EL (cell line): ENCODE measurements around the gene B3GALT5.
A peak's percentile ranks its signal among the peaks of the same experiment; 100 is the strongest.

Source experiments
- DNase-seq: peaks from one replicate; pipeline ENCODE4 v3.0.0-alpha.2; 2016

The B3GALT5 gene

DNA sequence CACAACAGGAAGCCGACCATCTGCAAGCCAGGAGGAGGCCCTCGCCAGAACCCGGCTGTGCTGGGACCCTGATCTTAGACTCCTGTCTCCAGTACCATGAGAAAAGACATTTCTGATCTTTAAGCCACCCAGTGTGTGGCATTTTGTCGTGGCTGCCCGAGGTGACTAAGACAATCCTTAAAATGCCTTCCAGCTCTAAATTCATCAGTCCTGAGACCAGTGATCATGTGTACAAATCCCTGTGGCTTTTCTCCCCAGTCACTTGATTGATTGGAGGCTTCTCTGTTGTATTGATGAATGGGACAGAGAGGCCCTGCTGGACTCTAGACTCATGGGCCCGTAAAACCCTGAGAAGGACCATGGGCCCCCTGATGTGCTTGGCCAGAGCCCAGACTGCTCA, 36.1 kb downstream of the B3GALT5 start:
- DNase-seq, result no peak

DNA sequence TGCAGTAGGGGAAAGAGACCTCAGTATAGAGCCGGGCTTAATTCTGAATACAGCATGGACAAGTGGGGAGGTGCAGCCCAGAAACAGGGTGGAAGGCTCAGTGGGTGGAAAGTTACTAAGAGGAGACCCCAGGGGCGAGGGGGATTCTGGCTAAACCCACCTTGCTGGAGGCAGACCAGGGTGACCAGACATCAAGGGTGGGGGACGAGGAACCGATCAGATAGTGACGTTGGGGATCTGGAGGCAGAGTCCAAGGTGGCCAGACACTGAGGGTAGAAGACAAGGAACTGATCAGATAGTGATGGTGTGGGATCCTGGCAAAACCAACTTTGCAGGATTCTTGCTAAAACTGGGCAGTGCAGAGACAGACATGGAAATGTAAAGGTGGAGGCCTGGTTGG, 36.8 kb downstream of the B3GALT5 start:
- no peak for DNase-seq

DNA sequence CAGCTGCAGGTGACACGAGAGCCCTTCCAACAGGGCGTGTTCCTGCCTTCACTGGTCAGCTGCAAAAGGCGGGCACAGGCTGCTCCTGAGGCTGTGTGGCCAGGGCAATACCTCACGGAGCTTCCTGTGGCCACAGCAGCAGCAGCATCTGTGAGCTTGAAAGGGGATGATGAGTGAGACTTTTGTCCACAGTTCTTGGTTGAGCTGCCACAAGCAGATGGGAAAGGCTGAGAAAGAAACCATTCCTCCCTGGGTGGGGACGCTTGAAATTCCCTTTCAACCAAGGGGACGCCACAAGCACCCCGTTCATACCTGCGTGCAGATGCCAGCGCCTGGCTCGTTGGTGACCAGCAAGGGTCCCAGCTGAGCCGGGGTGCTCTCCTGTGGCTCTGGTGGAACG, 37.6 kb downstream of the B3GALT5 start:
- DNase-seq, result no peak

DNA sequence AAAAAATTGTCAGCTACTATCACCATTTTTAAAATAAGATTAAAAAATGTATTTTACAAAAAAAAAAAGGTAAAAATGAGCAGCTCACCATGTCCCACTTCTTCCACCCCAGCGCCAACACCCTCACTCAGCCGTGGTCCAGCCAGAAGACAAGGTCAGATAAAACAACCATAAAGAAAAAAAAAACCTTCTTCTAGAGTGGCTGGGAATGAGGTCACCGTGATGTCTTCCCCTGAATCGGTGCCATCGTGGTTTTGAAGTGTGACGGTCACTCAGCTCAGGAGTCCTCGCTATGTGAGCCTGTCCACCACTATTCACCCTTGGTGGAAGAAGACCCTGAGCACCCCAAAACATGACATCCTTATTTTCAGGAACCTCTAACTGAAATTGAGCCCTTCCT, 38.1 kb downstream of the B3GALT5 start:
- no peak for DNase-seq

- no peak for DNase-seq
Observed at GRCh38 chr21:39651206-39651605, 38.5 kb downstream of the B3GALT5 start.

- DNase-seq, result no peak
Observed at GRCh38 chr21:39654951-39655350, 42.2 kb downstream of the B3GALT5 start.

DNA sequence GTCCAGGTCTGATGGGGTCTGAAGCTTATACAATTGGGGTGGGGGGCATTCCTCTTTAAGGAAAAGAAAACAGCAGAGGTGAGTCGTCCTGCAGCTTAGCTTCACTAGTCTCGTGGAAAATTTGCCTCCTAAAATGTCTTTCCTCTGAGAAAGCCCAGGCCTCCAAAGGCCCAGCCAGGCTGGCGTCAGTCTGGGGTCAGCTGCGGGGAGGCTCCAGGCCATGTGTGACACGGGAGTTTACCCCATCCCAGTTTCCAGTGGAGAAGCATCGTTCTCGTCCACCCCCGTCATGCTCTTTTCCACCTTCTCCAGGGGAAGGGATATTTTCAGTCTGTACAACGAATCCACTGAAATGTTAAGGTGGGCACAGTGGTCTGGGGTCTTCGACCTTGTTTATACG, 42.8 kb downstream of the B3GALT5 start:
- DNase-seq, result no peak

- DNase-seq, result no peak
Observed at GRCh38 chr21:39656209-39656608, 43.5 kb downstream of the B3GALT5 start.

DNA sequence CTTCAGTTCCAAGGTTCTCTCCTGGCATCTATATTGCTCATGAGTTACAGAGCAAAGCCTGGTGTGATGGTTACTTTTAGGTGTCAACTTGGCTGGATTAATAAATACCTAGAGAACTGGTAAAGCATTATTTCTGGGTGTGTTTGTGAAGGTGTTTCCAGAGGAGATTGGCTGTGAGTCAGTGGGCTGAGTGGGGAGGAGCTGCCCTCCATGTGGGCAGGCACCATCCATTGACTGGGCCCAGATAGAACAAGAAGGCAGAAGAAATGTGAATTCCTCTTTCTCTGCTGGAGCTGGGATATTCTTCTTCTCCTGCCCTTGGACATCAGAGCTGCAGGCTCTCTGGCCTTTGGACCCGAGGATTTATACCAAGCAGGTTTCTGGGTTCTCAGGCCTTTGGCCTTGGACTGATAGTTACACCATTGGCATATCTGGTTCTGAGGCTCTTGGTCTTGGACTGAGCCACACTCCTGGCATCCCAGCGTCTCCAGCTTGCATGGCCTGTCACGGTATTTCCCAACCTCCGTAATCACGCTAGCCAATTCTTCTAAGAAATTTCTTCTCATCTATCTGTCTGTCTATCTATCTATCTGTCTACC, 44.5 kb downstream of the B3GALT5 start:
- DNase-seq, result no peak

DNA sequence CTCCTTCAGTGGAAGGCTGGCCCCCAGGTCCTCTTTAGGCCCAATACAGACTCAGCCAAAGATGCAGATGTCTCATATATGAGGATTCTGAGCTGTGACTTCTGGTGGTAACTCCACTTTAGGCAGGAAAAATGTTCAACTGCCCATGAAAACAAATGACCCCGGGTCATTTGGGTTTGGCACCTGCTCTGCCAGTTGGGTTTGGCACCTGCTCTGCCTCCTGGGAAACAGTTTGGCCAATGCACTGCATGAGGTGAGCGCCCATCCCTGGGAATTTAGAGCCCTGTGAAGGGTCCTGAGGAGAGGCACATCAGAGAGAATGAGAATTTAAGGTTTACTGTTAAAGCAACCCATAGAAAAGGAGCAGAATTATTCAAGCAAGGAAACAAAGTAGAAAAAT, 45.3 kb downstream of the B3GALT5 start:
- no peak for DNase-seq

- DNase-seq, result no peak
Observed at GRCh38 chr21:39659070-39659815, 46.5 kb downstream of the B3GALT5 start.

- peak; percentile 86 for DNase-seq
Observed at GRCh38 chr21:39660191-39660980, 47.6 kb downstream of the B3GALT5 start.

DNA sequence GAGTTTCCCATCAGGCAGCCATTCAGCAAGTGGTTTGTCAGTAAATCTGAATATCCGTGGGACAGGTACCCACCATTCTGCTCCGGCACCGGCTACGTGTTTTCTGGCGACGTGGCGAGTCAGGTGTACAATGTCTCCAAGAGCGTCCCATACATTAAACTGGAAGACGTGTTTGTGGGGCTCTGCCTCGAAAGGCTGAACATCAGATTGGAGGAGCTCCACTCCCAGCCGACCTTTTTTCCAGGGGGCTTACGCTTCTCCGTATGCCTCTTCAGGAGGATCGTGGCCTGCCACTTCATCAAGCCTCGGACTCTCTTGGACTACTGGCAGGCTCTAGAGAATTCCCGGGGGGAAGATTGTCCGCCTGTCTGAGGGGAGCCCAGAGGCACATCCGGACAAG, 48.4 kb downstream of the B3GALT5 start:
- no peak for DNase-seq

- DNase-seq, result no peak
Observed at GRCh38 chr21:39661740-39662139, 49.0 kb downstream of the B3GALT5 start.

GRCh38 chr21:39662411-39662953, 49.7 kb downstream of the B3GALT5 start:
- no peak for DNase-seq

DNA sequence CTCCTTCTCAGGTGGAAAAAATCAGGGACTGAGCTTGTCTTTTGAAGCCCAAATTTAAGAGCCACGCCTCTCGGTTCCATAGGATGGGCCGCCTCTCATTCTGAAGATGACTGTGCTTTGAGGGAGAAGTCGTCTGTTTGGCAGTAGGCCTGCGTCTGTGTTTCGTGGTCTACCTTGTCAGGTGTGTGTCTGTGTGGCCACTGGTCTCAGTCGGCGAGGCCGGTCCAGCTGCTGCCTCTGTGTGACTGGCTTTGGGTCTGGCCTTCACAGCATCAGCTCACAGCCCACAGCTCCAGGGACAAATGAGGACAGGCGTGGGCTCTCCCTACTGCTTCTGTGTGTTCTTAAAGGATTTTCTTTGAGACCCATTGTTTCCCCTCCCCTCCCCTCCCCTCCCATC, 50.3 kb downstream of the B3GALT5 start:
- DNase-seq, result no peak

DNA sequence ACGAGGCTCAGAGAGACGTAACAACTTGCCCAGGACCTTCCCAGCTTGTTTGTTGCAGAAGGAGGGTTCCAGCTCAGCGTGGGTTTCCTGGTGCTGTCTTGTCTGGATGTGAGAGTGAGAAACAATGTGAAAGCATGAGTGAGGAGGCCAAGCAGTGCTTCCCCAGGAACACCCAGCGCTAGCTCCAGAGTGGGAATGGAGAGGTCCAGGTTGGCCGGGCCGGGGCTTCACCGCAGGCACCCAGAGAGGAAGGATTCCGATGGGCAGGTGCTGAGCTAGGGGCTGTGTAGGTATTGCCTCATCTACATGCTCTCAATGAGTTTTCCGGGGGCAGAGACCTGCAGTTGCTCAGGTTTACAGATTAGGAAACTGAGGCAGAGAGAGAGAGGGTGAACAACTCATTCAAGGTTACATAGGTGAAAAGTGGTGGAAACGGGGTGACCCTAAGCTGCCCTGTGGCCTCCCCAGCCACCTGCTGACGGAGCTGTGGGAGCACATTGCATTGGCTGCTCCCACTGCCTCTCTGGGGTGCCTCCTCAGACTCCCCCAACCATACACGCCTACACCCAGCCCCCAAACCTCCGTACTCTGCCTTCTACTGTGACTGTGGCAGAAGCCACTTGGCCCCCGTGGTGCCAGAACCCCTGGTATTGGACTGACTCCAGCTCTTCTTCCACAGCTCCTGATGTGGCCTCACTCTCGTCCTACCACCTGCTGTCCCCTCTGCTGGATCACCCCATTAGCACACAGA, 51.2 kb downstream of the B3GALT5 start:
- DNase-seq, result no peak

- no peak for DNase-seq
Observed at GRCh38 chr21:39664586-39664985, 51.8 kb downstream of the B3GALT5 start.

DNA sequence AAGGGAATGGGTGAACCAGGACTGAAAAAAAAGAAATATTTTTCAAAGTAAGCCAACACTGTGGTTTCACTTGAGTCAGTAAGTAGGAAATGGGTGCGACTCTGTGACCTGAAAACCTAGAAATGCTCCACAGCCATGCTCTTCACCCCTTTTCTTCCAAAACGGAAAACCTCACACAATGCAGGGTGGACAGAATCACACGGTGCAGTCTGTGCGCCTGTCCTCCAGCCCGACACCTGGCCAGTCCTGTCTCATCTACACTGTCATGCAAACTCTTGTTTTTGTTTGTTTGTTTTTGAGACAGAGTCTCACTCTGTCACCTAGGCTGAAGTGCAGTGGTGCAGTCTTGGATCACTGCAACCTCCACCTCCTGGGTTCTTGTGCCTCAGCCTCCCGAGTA, 53.3 kb downstream of the B3GALT5 start:
- no peak for DNase-seq

DNA sequence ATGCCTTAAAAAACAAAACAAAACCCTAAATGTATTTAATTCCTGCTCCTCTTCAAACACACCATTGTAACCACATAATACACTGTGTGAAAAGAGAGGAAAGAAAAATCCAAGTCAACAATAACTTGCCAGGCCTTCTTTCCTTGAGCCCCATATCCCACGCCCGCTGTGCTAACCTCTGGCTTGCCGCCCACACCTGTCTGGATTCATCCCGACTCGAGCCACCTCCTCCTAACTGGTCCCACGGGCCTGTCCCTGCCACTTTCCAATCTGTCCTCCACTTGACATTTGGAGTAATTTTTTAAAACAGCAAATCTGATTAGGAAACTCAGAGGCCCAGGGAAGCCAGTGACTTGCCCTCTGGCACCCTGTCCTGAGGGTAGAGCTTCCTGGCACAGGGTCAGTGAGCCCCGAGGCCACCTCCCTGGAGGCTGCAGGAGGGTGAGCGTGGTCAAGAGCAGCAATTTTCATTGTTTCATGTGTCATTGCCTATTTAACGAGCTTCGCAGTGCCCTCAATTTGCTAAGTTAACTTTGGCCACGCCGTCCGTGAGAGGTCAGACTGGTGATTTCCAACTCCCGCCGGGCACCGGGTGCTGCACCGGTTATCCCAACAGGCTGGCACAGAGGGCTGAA, 54.1 kb downstream of the B3GALT5 start:
- no peak for DNase-seq

DNA sequence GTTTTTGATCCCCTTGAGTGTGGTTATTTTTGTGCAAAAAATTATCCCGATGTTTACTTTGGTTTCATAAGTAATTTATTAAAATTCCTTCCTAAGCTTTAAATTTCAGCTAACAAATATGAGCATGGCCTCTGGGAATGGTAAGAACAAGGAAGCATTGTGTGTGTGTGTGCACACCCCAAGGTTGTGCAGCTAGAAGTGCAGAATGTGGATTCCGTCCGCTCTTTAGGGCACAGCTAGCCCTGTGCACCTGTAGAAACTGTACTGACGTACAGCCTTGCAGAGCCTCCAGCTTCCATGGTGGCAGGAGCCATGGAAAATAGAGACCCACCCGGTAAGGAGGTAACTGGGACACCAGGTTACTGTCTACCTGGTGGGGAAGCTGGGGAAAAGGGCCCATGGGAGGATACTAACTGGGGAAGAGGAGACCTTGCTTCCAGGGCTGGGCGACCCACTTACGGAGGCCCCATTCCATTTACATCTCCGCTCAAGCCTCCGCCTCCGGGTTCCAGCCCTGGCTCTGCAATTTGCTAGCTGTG, 54.7 kb downstream of the B3GALT5 start:
- DNase-seq, result no peak

GRCh38 chr21:39668369-39668768, 55.6 kb downstream of the B3GALT5 start:
- no peak for DNase-seq
